ENCODE data around the gene HES4.

HES4 gene

DNA sequence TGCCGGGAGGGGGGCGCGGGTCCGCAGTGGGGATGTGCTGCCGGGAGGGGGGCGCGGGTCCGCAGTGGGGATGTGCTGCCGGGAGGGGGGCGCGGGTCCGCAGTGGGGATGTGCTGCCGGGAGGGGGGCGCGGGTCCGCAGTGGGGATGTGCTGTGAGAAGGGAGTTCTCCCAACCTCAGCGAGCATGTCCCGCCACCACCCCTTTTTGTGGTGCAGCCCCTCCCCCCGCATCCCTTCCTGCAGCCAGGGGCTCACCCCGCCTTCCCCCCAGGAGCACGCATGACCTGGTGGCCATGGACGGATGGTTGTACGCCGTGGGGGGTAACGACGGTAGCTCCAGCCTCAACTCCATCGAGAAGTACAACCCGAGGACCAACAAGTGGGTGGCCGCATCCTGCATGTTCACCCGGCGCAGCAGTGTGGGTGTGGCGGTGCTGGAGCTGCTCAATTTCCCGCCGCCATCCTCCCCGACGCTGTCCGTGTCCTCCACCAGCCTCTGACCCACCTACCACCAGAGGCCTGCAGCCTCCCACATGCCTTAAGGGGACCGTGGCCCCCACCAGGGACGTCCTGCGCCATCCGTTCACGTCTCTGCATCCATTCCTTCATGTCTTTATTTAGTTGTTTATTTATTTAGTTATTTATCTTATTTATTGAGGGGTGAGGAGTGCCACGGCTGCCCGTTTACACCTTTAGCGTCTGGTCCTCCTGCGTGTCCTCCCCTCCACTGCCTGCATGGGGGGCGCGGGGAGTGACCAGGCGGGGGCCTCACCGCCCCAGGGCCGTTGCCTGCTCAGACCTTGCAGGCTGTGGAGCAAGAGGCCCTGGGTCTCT, 35.0 kb downstream of the HES4 start:
- Histone ChIP-seq H3K9me3 (ENCODE audit: low read length) (no peaks in the 10 kb centered on the region), H2AFZ (ENCODE audit: low read depth, low read length) (no peak overlapping the region), H3K4me3 (ENCODE audit: low read length) (no peak overlapping the region), H3K27me3 (ENCODE audit: insufficient read depth, low read length) (peaks cover 43% of the 10 kb centered on the region), H3K36me3 (ENCODE audit: insufficient read depth, low read length) (peaks cover 12% of the 10 kb centered on the region), H3K4me1 (ENCODE audit: insufficient read depth, low read length) (peaks cover 11% of the 10 kb centered on the region)

DNA sequence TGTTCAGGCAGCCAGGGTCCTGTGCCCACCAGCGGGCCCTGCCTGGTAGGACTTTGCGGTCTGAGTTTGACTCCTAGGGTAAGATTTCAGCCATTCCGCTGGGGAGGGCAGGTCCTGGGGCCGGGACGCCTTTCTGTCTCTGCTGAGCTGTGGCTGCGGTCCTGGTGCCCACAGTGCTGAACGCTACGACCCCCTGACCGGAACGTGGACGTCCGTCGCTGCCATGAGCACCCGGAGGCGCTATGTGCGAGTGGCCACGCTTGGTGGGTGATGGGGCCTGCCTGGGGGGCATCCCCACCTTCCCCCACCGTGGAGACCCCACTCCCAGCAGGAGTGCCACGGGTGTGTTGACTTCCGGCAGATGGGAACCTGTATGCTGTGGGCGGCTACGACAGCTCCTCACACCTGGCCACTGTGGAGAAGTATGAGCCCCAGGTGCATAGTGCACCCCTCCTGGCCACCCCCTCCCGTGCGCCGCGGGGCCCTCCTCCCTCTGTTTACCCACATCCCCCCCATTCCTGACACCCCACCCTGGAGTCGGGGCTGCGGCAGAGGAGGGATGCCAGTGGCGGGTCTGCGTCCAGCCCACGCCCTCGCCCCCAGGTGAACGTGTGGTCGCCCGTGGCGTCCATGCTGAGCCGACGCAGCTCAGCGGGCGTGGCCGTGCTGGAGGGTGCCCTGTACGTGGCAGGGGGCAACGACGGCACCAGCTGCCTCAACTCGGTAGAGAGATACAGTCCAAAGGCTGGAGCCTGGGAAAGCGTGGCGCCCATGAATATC, 36.0 kb downstream of the HES4 start:
- H3K9me3 ChIP-seq (ENCODE audit: low read length), result no peaks in the 10 kb centered on the region
- peaks cover 12% of the 10 kb centered on the region for H3K36me3 ChIP-seq (ENCODE audit: insufficient read depth, low read length)
- no peak overlapping the region for H2AFZ ChIP-seq (ENCODE audit: low read depth, low read length)
- peaks cover 33% of the 10 kb centered on the region for H3K27me3 ChIP-seq (ENCODE audit: insufficient read depth, low read length)
- H3K4me1 ChIP-seq (ENCODE audit: insufficient read depth, low read length), result peaks cover 13% of the 10 kb centered on the region
- no peak overlapping the region for H3K4me3 ChIP-seq (ENCODE audit: low read length)

DNA sequence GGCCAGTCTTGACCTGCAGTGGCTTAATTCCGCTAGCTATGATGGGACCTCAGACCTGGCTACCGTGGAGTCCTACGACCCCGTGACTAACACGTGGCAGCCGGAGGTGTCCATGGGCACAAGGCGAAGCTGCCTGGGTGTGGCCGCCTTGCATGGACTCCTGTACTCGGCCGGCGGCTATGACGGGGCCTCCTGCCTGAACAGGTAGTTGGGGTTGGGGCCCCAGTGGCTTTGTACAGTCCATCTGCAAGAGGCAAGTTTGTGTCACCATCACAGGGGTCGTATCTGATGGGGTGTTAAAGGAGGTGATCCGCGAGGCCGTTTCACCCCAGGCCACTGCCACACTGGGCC, 36.6 kb downstream of the HES4 start:
- H3K9me3 ChIP-seq (ENCODE audit: low read length), result no peaks in the 10 kb centered on the region
- H3K27me3 ChIP-seq (ENCODE audit: insufficient read depth, low read length), result peaks cover 27% of the 10 kb centered on the region
- H3K4me1 ChIP-seq (ENCODE audit: insufficient read depth, low read length), result peaks cover 15% of the 10 kb centered on the region
- H3K4me3 ChIP-seq (ENCODE audit: low read length), result no peak overlapping the region
- no peak overlapping the region for H2AFZ ChIP-seq (ENCODE audit: low read depth, low read length)
- H3K36me3 ChIP-seq (ENCODE audit: insufficient read depth, low read length), result peaks cover 12% of the 10 kb centered on the region

DNA sequence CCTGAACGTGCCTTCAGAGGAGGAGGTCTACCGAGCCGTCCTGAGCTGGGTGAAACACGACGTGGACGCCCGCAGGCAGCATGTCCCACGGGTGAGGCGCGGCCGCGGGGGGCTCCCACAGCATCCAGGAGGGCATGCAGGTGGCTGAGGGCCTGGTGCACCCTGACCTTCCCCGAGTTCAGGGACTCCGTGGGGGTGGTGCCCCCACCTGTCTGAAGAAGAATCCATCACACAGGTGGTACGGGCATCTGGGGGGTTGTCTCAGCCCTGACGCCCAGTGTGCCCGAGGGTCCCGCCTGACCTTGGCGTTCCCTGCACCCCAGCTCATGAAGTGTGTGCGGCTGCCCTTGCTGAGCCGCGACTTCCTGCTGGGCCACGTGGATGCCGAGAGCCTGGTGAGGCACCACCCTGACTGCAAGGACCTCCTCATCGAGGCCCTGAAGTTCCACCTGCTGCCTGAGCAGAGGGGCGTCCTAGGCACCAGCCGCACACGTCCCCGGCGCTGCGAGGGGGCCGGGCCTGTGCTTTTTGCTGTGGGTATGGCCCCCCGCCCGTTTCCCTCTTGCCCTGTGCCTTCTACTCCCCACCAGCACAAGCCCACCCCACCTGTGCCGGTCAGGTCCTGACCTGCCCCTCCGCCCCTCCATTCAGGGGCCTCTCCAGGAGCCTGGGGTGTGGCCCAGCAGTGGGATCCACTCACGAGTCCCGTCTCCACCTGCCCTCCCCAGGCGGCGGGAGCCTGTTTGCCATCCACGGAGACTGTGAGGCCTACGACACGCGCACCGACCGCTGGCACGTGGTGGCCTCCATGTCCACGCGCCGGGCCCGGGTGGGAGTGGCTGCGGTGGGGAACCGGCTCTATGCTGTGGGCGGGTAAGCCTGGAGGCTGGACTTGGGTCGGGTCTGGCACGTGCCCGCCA, 37.3 kb downstream of the HES4 start:
- H3K9me3 ChIP-seq (ENCODE audit: low read length), result no peaks in the 10 kb centered on the region
- H3K4me3 ChIP-seq (ENCODE audit: low read length), result no peak overlapping the region
- H3K27me3 ChIP-seq (ENCODE audit: insufficient read depth, low read length), result peaks cover 20% of the 10 kb centered on the region
- H3K4me1 ChIP-seq (ENCODE audit: insufficient read depth, low read length), result peaks cover 18% of the 10 kb centered on the region
- H3K36me3 ChIP-seq (ENCODE audit: insufficient read depth, low read length), result peaks cover 12% of the 10 kb centered on the region
- no peak overlapping the region for H2AFZ ChIP-seq (ENCODE audit: low read depth, low read length)

DNA sequence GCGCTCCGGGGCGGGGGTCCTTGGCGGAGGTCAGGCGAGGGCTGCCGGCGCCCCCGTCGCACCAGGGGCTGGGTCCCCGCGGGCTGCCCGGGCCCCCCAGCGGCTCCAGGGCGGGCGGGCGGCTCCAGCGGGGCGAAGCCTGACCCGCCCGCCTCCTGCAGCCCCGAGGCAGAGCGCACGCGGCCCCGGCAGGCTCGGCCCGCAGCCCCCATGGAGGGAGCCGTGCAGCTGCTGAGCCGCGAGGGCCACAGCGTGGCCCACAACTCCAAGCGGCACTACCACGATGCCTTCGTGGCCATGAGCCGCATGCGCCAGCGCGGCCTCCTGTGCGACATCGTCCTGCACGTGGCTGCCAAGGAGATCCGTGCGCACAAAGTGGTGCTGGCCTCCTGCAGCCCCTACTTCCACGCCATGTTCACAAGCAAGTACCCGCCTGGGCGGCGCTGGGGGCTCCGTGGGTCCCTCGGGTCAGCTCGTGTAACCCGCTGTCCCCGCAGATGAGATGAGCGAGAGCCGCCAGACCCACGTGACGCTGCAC, 38.7 kb downstream of the HES4 start:
- peak overlapping the region; percentile 67 for H3K4me3 ChIP-seq (ENCODE audit: low read length)
- peaks cover 6% of the 10 kb centered on the region for H3K27me3 ChIP-seq (ENCODE audit: insufficient read depth, low read length)
- peaks cover 20% of the 10 kb centered on the region for H3K36me3 ChIP-seq (ENCODE audit: insufficient read depth, low read length)
- peaks cover 17% of the 10 kb centered on the region for H3K4me1 ChIP-seq (ENCODE audit: insufficient read depth, low read length)
- H3K9me3 ChIP-seq (ENCODE audit: low read length), result no peaks in the 10 kb centered on the region
- H2AFZ ChIP-seq (ENCODE audit: low read depth, low read length), result no peak overlapping the region

DNA sequence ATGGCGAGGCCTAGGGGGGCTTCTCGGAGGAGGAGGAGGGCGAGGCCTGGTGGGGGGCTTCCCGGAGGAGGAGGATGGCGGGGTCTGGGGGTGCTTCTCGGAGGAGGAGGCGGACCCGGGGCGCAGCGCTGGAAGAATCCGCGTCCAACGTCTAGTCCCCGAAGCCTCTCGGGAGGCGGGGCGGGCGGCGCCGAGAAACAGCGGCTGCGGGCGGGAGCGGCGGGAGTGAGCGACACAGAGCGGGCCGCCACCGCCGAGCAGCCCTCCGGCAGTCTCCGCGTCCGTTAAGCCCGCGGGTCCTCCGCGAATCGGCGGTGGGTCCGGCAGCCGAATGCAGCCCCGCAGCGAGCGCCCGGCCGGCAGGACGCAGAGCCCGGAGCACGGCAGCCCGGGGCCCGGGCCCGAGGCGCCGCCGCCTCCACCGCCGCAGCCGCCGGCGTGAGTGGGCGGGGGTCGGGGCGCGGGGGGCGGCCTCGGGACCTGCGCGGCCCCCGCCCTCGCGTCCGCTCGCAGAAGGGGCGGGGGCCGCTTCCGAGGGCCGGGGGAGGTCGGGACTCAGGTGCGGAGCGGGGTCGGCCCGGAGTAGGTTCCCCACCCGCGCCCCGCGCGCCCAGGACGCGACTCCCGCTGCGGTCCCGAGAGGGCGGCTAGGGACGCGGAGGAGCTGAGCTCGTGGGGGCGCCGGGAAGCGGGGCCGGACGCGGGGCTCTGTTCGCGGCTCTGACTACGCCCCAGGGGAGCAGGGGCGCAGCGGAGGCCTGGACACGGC, 39.4 kb downstream of the HES4 start, which contains the start of gene KLHL17:
Gene KLHL17 (plus strand): TSS at position 222 of the 769 bp plus-strand sequence. CDS start 110 bp downstream, at position 332.
- peak within 1 kb of the TSS; percentile 67 for H3K4me3 ChIP-seq (ENCODE audit: low read length)

DNA sequence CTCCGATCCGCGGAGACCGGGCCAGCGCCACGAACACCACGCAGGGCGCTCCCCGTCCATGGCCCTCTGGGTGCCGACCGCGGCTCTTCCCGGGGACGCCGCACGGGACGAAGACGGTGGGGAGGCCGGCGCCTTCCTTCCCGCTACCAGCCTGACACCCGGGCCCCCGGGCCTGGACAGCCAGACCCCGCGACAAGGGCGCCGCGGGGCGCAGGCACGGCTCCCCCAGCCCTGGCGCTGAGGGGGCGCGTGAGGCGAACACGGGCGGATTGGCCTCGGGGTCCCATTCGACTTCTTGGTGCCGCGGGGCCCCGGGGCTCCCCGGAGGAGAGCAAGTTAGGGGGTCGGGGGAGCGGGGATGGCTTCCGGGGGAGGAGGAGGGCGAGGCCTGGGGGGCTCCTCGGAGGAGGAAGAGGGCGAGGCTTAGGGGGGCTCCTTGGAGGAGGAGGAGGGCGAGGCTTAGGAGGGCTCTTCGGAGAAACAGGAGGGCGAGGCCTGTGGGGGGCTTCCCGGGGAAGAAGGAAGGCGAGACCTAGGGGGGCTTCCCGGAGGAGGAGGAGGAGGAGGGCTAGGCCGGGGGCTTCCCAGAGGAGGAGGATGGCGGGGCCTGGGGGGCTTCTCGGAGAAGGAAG, 40.0 kb downstream of the HES4 start:
- Histone ChIP-seq H3K9me3 (ENCODE audit: low read length) (no peaks in the 10 kb centered on the region), H3K27me3 (ENCODE audit: insufficient read depth, low read length) (no peaks in the 10 kb centered on the region), H3K4me3 (ENCODE audit: low read length) (peak overlapping the region; percentile 67), H2AFZ (ENCODE audit: low read depth, low read length) (peak overlapping the region; percentile 54), H3K4me1 (ENCODE audit: insufficient read depth, low read length) (peaks cover 17% of the 10 kb centered on the region), H3K36me3 (ENCODE audit: insufficient read depth, low read length) (peaks cover 31% of the 10 kb centered on the region)

More for the DNA sequence above, 39.4 kb downstream of the HES4 start, which contains the start of gene KLHL17:
- Histone ChIP-seq H3K4me1 (ENCODE audit: insufficient read depth, low read length) (peaks cover 17% of the 10 kb centered on the region), H3K36me3 (ENCODE audit: insufficient read depth, low read length) (peaks cover 26% of the 10 kb centered on the region), H2AFZ (ENCODE audit: low read depth, low read length) (peak within 1 kb of the TSS; percentile 54), H3K27me3 (ENCODE audit: insufficient read depth, low read length) (no peaks in the 10 kb centered on the region), H3K9me3 (ENCODE audit: low read length) (no peaks in the 10 kb centered on the region)

DNA sequence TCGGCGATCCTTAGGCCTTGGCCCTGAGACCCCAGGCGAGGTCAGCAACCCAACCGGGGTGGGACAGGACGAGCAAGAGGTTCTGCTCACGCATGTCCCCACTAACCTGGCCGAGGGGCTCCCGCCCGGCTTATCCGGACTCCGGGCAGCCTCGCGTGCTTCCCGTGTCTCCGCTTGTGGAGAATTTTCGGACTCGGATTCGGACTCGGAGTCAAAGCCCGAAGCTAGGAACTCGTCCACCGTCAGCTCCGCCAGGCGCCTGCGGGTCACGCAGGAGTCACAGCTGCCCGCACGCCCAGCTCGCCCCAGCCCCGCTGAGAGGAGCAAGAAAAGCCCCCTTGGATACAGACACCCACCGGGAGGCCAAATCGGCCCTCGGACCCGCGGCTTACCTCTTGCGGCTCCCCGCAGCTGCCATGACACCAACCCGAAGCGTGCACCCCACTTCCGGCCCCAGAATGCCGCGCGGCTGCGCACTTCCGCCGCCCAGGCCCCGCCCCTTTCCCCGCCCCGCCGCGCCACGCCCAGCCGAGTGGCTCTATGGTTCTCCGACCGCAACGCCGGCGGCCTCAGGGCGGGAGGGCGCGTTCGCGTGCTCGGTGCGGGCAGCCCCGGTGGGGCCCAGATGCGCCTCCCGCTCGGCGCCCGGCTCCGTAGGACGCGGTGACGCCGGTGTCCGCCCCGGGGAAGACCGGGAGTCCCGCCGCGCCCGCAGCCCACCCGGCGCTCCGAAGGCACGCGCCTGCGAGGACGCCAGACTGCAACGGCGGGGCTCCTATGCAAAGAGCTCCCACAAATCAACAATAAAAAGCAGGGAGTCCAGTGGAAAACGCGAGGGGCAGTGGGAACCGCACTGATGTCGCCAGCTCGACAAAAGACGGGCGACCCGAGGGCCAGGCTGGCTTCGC, 40.8 kb downstream of the HES4 start, which contains the start of gene NOC2L:
Gene NOC2L (minus strand): TSS at position 434 of the 908 bp plus-strand sequence. CDS start 16 bp downstream, at position 418.
- Histone ChIP-seq H3K9me3 (ENCODE audit: low read length) (no peaks in the 10 kb centered on the region), H3K4me3 (ENCODE audit: low read length) (peak within 1 kb of the TSS; percentile 67), H3K27me3 (ENCODE audit: insufficient read depth, low read length) (no peaks in the 10 kb centered on the region), H3K36me3 (ENCODE audit: insufficient read depth, low read length) (peaks cover 37% of the 10 kb centered on the region), H2AFZ (ENCODE audit: low read depth, low read length) (peak within 1 kb of the TSS; percentile 54), H3K4me1 (ENCODE audit: insufficient read depth, low read length) (peaks cover 17% of the 10 kb centered on the region)

DNA sequence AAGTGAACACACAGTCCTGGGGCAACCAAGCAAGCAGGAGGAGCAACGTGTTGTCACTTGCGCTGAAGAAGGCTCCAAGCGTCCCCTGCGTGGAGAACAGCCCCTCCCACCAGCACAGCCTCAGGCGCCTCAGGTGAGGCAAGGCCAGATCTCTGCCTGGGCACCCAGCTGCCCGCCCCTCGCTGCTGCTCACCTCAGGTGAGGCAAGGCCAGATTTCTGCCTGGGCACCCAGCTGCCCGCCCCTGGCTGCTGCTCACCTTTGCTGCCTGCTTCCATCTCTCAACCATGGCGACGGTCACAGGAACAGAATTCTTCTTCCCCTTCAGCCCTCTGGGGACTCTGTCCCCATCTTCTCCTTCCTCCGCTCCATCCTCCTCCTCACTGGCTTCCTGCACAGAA, 43.3 kb downstream of the HES4 start:
- peaks cover 52% of the 10 kb centered on the region for H3K36me3 ChIP-seq (ENCODE audit: insufficient read depth, low read length)
- peaks cover 17% of the 10 kb centered on the region for H3K4me1 ChIP-seq (ENCODE audit: insufficient read depth, low read length)
- H3K4me3 ChIP-seq (ENCODE audit: low read length), result no peak overlapping the region
- no peaks in the 10 kb centered on the region for H3K27me3 ChIP-seq (ENCODE audit: insufficient read depth, low read length)
- no peak overlapping the region for H2AFZ ChIP-seq (ENCODE audit: low read depth, low read length)
- H3K9me3 ChIP-seq (ENCODE audit: low read length), result no peaks in the 10 kb centered on the region

DNA sequence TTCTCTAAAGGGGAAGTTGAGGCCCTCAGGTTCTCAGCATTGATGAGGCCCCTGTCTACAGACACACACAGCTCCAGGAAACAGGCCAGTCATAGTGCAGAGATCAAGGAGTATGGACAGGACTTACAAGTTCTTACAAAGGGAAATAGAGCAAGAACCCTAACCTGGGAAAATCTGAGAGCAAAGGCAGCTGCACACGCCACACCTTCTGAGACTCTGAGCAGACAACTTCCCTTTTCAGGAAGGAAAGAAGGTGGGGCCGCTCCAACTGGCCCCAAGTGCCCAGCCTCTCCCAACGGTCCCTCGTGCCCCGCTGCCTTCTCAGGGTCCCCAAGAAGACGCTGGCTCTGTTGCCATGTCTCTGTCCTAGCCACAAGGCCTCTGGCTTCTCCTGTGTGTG, 44.4 kb downstream of the HES4 start:
- H3K36me3 ChIP-seq (ENCODE audit: insufficient read depth, low read length), result peaks cover 61% of the 10 kb centered on the region
- H3K4me3 ChIP-seq (ENCODE audit: low read length), result no peak overlapping the region
- H3K9me3 ChIP-seq (ENCODE audit: low read length), result no peaks in the 10 kb centered on the region
- no peaks in the 10 kb centered on the region for H3K27me3 ChIP-seq (ENCODE audit: insufficient read depth, low read length)
- peaks cover 12% of the 10 kb centered on the region for H3K4me1 ChIP-seq (ENCODE audit: insufficient read depth, low read length)
- H2AFZ ChIP-seq (ENCODE audit: low read depth, low read length), result no peak overlapping the region

DNA sequence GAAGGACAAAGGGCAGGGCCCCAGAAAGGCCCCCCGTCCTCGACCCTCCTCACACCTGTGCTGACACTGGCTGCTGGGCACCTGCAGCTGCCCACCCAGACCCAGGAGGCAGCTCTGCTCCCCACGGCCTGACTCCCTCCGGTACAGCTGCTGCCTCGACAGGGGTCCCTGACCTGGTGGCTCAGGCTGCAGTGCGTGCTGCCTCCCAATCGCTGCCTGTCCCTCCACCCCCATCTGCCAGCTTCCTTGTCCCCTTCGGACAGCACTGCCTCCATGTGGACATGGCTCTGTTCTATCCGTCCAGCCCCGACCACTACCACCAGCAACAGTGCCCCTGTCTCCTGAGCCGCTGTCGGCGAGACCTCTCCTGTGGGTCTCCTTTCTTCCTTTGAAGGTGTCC, 45.0 kb downstream of the HES4 start:
- Histone ChIP-seq H3K4me1 (ENCODE audit: insufficient read depth, low read length) (peaks cover 12% of the 10 kb centered on the region), H3K36me3 (ENCODE audit: insufficient read depth, low read length) (peaks cover 67% of the 10 kb centered on the region), H3K9me3 (ENCODE audit: low read length) (no peaks in the 10 kb centered on the region), H3K27me3 (ENCODE audit: insufficient read depth, low read length) (no peaks in the 10 kb centered on the region), H2AFZ (ENCODE audit: low read depth, low read length) (no peak overlapping the region), H3K4me3 (ENCODE audit: low read length) (no peak overlapping the region)

Measured in neuron (in vitro differentiated cells).